OCI-LY7 (cell line): ENCODE results near the gene MOB3B. TPM values are rescaled to one million over a fixed set of nuclear protein-coding genes. Genes with fewer than 3 reads are reported as not detected.

ENCODE experiments used
- BruUV-seq: library from RNA; stranded (reverse); fragments of 400-500 nt; replicated peaks from 2 replicates; lab custom pipeline; 2021; lab: Mats Ljungman, UMichigan
- CTCF ChIA-PET: fragments of 300-600 bp; sonication (Branson Sonifier 250); formaldehyde crosslinking; loops from one replicate; lab custom pipeline; 2022; ENCODE audit warnings: antibody characterized with exemption; ENCODE audit not compliant: unreplicated experiment; lab: Charles Lee
- POLR2A ChIA-PET: fragments of 300-600 bp; sonication (Branson Sonifier 250); formaldehyde crosslinking; loops from one replicate; lab custom pipeline; 2022; ENCODE audit warnings: antibody characterized with exemption; lab: Charles Lee
- DNase-seq: peaks from one replicate; pipeline ENCODE4 v3.0.0-alpha.2; 2015; ENCODE audit warnings: low spot score
- H2AFZ ChIP-seq: fragments of 200-600 bp; sonication (generic), shearing (Covaris generic); 2 replicates; pipeline ENCODE4 v1.6.1; 2014; ENCODE audit warnings: mild to moderate bottlenecking, antibody characterized with exemption, low read length, moderate library complexity
- H3K27ac ChIP-seq: fragments of 200-600 bp; sonication (generic); 2 replicates; pipeline ENCODE4 v1.5.1; 2014; ENCODE audit warnings: mixed run types, low read depth, mild to moderate bottlenecking, moderate library complexity, low read length, inconsistent platforms; ENCODE audit not compliant: poor library complexity, severe bottlenecking
- H3K36me3 ChIP-seq: fragments of 200-600 bp; sonication (generic); 2 replicates; pipeline ENCODE4 v1.6.1; 2014; ENCODE audit warnings: mild to moderate bottlenecking, antibody characterized with exemption, low read length, moderate library complexity, mixed read lengths; ENCODE audit not compliant: insufficient read depth
- H3K4me1 ChIP-seq: fragments of 200-600 bp; sonication (generic); 2 replicates; pipeline ENCODE4 v1.5.1; 2014; ENCODE audit warnings: mild to moderate bottlenecking, low read length; ENCODE audit not compliant: insufficient read depth, poor library complexity, severe bottlenecking
- H3K4me2 ChIP-seq: fragments of 200-600 bp; sonication (generic); 2 replicates; pipeline ENCODE4 v1.6.1; 2014; ENCODE audit warnings: mild to moderate bottlenecking, low read length
- H3K4me3 ChIP-seq: fragments of 200-600 bp; sonication (generic); 2 replicates; pipeline ENCODE4 v1.5.1; 2014; ENCODE audit warnings: mild to moderate bottlenecking, low read depth, low read length; ENCODE audit not compliant: poor library complexity, severe bottlenecking
- H3K79me2 ChIP-seq: fragments of 200-600 bp; sonication (generic); 2 replicates; pipeline ENCODE4 v1.6.1; 2016; ENCODE audit warnings: low read depth, mild to moderate bottlenecking, low read length, moderate library complexity, mixed read lengths; ENCODE audit not compliant: insufficient read depth
- H3K9me2 ChIP-seq: fragments of 200-600 bp; sonication (generic); 2 replicates; pipeline ENCODE4 v1.6.1; 2016; ENCODE audit warnings: mild to moderate bottlenecking, low read length, mixed read lengths; ENCODE audit not compliant: insufficient read depth
- H3K9me3 ChIP-seq: fragments of 200-600 bp; sonication (generic); 2 replicates; pipeline ENCODE4 v1.6.1; 2014; ENCODE audit warnings: mild to moderate bottlenecking, mixed run types, low read length, mixed read lengths
- H4K20me1 ChIP-seq: fragments of 200-600 bp; sonication (generic); 2 replicates; pipeline ENCODE4 v1.6.1; 2014; ENCODE audit warnings: mild to moderate bottlenecking, antibody characterized with exemption, low read length, moderate library complexity, mixed read lengths; ENCODE audit not compliant: insufficient read depth
- CTCF ChIP-seq: fragments of 200-600 bp; sonication (generic); conservative IDR thresholded peaks from 2 replicates; pipeline ENCODE4 v1.5.1; 2014; ENCODE audit warnings: mild to moderate bottlenecking, antibody characterized with exemption, low read length, moderate library complexity, mixed read lengths
- EZH2phosphoT487 ChIP-seq: fragments of 200-600 bp; sonication (generic); IDR thresholded peaks from 2 replicates; pipeline ENCODE4 v1.6.1; 2018; ENCODE audit warnings: low read depth, borderline replicate concordance, mild to moderate bottlenecking, mixed run types, antibody characterized with exemption, low read length, moderate library complexity, mixed read lengths
- intact Hi-C: fragments of 100-400 bp; cut with micrococcal nuclease; formaldehyde crosslinking; loops from one replicate; pipeline ENCODE4 v1.10.0; 2022; ENCODE audit not compliant: unreplicated experiment
- total RNA-seq, 2 experiments: library from RNA; depleted of rRNA in 1 of 2; stranded (reverse); fragments of >200 nt in 1 of 2; shearing (Covaris generic) in 1 of 2; gene quantifications; 2 replicates each; pipeline ENCODE4 v1.2.3, GENCODE V29; 2014 to 2022

Gene MOB3B
- total RNA-seq, 2 experiments from 2014 or later, result 0.04 TPM; not detected in 1

DNA sequence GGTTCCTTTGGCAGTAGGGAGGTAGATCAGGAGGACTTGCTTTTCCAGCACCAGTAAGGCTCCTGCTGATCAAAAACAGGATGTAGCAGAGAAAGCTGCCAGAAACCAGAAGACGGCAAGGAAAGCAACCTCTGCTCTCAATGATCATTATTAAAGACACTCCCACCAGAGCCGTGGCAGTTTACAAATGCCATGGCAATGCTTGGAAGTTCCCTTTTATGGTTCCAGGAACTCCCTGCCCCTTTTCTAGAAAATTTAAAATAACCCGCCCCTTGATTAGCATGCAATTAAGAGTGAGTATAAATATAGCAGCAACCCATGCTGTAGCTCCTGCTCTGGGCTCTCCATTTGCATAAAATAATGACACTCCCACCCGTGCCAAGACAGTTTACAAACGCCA is 248.8 kb downstream of the MOB3B start:
- no peaks in the 10 kb centered on the region for H3K9me2 ChIP-seq
- H4K20me1 ChIP-seq, result no peaks in the 10 kb centered on the region
- no peak overlapping the region for H2AFZ ChIP-seq
- no peaks in the 10 kb centered on the region for H3K79me2 ChIP-seq
- no peak overlapping the region for H3K27ac ChIP-seq
- intact Hi-C loops, result no loop called here
- ChIA-PET POLR2A (interaction anchor here (0.7 kb wide), 1 partner anchor 9 kb away, joined by 3 read pairs; no protein-coding TSS in a partner anchor), CTCF (no interaction called here)
- H3K4me1 ChIP-seq, result no peaks in the 10 kb centered on the region
- H3K4me3 ChIP-seq, result no peak overlapping the region
- BruUV-seq, result no TSS peak
- no peak overlapping the region for H3K4me2 ChIP-seq
- H3K36me3 ChIP-seq, result no peaks in the 10 kb centered on the region
- DNase-seq, result no peak
- H3K9me3 ChIP-seq, result no peaks in the 10 kb centered on the region
- TF ChIP-seq EZH2phosphoT487 (no peak), CTCF (no peak)

DNA sequence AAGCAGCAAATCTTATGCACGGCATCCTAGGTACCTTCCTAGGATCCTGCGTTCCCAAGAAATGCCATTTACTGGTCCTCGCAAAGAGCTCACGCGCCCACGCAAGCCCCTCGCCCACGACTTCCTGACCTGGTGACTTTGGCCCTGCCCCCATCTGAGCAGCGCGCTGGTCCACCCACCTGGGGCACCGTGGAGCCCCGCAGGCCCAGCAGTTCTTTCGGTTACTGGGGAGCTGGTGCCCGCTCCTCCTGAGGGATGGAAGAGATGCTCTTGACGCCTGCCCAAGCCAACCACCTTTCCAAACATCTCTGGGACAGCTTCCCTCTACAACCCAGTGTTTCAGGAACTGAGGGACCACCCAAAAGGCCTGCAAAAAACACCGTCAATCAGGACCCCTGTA is 249.4 kb downstream of the MOB3B start:
- Histone ChIP-seq H3K9me3 (no peaks in the 10 kb centered on the region), H3K27ac (no peak overlapping the region), H3K36me3 (no peaks in the 10 kb centered on the region), H3K9me2 (no peaks in the 10 kb centered on the region), H3K4me2 (no peak overlapping the region), H3K4me3 (no peak overlapping the region), H2AFZ (no peak overlapping the region), H3K79me2 (no peaks in the 10 kb centered on the region), H3K4me1 (no peaks in the 10 kb centered on the region), H4K20me1 (no peaks in the 10 kb centered on the region)
- no peak for DNase-seq
- TF ChIP-seq CTCF (no peak), EZH2phosphoT487 (no peak)
- POLR2A ChIA-PET, result interaction anchor here (0.6 to 1.7 kb wide), 3 partner anchors 11 to 419 kb away, joined by 3 to 5 read pairs (median 3); no protein-coding TSS in a partner anchor
- CTCF ChIA-PET, result no interaction called here
- no TSS peak for BruUV-seq
- intact Hi-C loops, result no loop called here

GRCh38 chr9:27279611-27280010 is 250.0 kb downstream of the MOB3B start:
- intact Hi-C loops, result no loop called here
- Histone ChIP-seq H3K9me2 (no peaks in the 10 kb centered on the region), H4K20me1 (no peaks in the 10 kb centered on the region), H3K36me3 (no peaks in the 10 kb centered on the region), H3K4me3 (no peak overlapping the region), H2AFZ (no peak overlapping the region), H3K4me2 (no peak overlapping the region), H3K4me1 (no peaks in the 10 kb centered on the region), H3K9me3 (no peaks in the 10 kb centered on the region), H3K79me2 (no peaks in the 10 kb centered on the region), H3K27ac (no peak overlapping the region)
- DNase-seq, result no peak
- BruUV-seq, result no TSS peak
- no peak for TF ChIP-seq EZH2phosphoT487
- no peak for TF ChIP-seq CTCF
- ChIA-PET CTCF (no interaction called here), POLR2A (interaction anchor here (0.6 to 1.7 kb wide), 3 partner anchors 12 to 420 kb away, joined by 3 to 5 read pairs (median 3); no protein-coding TSS in a partner anchor)
